HL-60 (cell line): ENCODE measurements around the gene ARAP3.

Source experiments
- DNase-seq, 2 experiments: peaks; one replicate each; pipeline ENCODE4 v3.0.0-alpha.2; 2010 to 2020; ENCODE audit warnings: low read depth in 1 of 2, low spot score in 1 of 2
- H3K27ac ChIP-seq: fragments of 250-450 bp; sonication (Bioruptor Pico); replicated peaks from 2 replicates; pipeline ENCODE4 v1.5.1; 2020; ENCODE audit warnings: mild to moderate bottlenecking, moderate library complexity
- H3K27me3 ChIP-seq: fragments of 250-450 bp; sonication (Bioruptor Pico); 2 replicates; pipeline ENCODE4 v1.5.1; 2021; ENCODE audit warnings: mild to moderate bottlenecking, moderate library complexity; ENCODE audit not compliant: insufficient read depth, poor library complexity, severe bottlenecking
- H3K4me3 ChIP-seq: replicated peaks from 2 replicates; pipeline ENCODE4 v1.5.1; 2011; ENCODE audit warnings: mild to moderate bottlenecking, control low read depth, low read length; ENCODE audit not compliant: insufficient read depth
- CTCF ChIP-seq: IDR thresholded peaks from one replicate; pipeline ENCODE4 v1.5.1; 2011; ENCODE audit warnings: low read length, control low read depth, inconsistent platforms; ENCODE audit not compliant: insufficient read depth
- GABPA ChIP-seq: IDR thresholded peaks from 2 replicates; pipeline ENCODE4 v1.6.1; 2012; ENCODE audit warnings: low read depth
- POLR2AphosphoS5 ChIP-seq: IDR thresholded peaks from 2 replicates; pipeline ENCODE4 v1.6.1; 2012; ENCODE audit warnings: low read depth
- REST ChIP-seq: IDR thresholded peaks from 2 replicates; pipeline ENCODE4 v1.6.1; 2012; ENCODE audit warnings: low read depth; ENCODE audit not compliant: insufficient replicate concordance
- SPI1 ChIP-seq: IDR thresholded peaks from 2 replicates; pipeline ENCODE4 v1.6.1; 2012; ENCODE audit warnings: low read depth, mild to moderate bottlenecking, borderline replicate concordance

The ARAP3 gene

GRCh38 chr5:141709699-141710267 lies 27.8 kb upstream of the ARAP3 start:
- H3K27me3 ChIP-seq = peaks cover 9% of the 10 kb centered on the region
- no peak for DNase-seq

GRCh38 chr5:141708016-141708415 lies 26.0 kb upstream of the ARAP3 start:
- no peak for DNase-seq
- Histone ChIP-seq H3K27ac (no peak overlapping the region), H3K27me3 (peaks cover 27% of the 10 kb centered on the region), H3K4me3 (no peak overlapping the region)
- TF ChIP-seq REST (no peak), SPI1 (no peak), GABPA (no peak), POLR2AphosphoS5 (no peak), CTCF (no peak)

More at GRCh38 chr5:141709699-141710267, 27.8 kb upstream of the ARAP3 start:
- TF ChIP-seq REST = no peak
- TF ChIP-seq SPI1 = no peak
- TF ChIP-seq GABPA = no peak
- no peak for TF ChIP-seq POLR2AphosphoS5
- TF ChIP-seq CTCF = no peak
- H3K27ac ChIP-seq = no peak overlapping the region
- H3K4me3 ChIP-seq = no peak overlapping the region

GRCh38 chr5:141707510-141707909 lies 25.5 kb upstream of the ARAP3 start:
- Histone ChIP-seq H3K27me3 (peaks cover 30% of the 10 kb centered on the region), H3K27ac (no peak overlapping the region), H3K4me3 (no peak overlapping the region)
- no peak for TF ChIP-seq REST
- no peak for TF ChIP-seq SPI1
- TF ChIP-seq CTCF = no peak
- no peak for TF ChIP-seq POLR2AphosphoS5
- TF ChIP-seq GABPA = no peak
- DNase-seq = no peak
